ENCODE measurements around the gene EIF5B.
"Not testable (repeated sequence)": the region's sequence is repeated elsewhere in the genome, so short reads cannot be mapped to it uniquely, and the experiment has no call there.

EIF5B gene

GRCh38 chr2:99301097-99301496, 36.1 kb upstream of the EIF5B start, which contains the start of gene LYG1:
Gene LYG1, minus strand, starts transcription at chr2:99301197. Its CDS starts 5,527 bp downstream, at chr2:99295670.
- no CpG with 5 or more reads among the region's 2 CpGs for WGBS
- H3K79me1 ChIP-seq (replicated peaks; ENCODE audit: low read length, poor library complexity, severe bottlenecking); H3K4me3 ChIP-seq (ENCODE audit: insufficient read depth in 1 of 2, low read depth in 1 of 2, low read length in 2 of 2): not testable (repeated sequence)

DNA sequence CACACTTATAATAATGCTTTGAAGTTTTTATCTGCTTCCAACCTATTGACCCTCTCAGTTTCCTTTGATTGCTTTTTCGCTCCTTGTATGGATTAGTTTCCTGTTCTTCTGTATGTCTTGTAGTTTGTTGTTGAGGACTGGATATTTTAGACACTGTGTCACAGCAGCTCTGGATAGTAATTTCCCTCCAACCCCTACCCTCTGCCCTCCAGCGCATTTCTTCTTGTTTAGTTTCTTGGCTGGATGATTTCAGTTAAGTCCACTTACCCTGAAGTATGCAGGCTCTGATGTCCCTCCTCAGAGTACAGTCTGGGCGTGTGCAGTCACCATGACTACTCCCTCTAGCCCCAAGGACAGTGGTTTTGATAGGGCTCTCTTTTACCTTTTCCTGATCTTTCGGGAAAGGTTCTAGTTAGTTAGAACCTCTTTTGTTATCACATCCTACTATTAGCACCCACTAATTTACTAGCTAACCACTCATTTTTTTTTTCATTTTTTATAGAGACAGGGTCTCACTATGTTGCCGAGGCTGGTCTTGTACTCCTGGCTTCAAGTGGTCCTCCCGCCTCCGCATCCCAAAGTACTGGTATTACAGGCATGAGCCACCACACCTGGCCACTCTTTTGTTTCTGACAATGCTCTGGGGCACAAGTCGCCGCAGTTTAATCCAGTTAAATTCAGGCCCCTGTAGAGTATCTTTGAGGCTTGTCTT, 19.9 kb upstream of the EIF5B start:
- Histone ChIP-seq H3K4ac (ENCODE audit: low read depth in 1 of 2, low read length in 2 of 2) (no peak overlapping the region), H2AK5ac (ENCODE audit: low read length, severe bottlenecking) (no peak overlapping the region), H3K9ac (ENCODE audit: low read length) (no peak overlapping the region), H4K8ac (ENCODE audit: low read length) (no peak overlapping the region), H4K91ac (ENCODE audit: low read length) (no peak overlapping the region), H3K9me3 (ENCODE audit: control insufficient read depth, low read length) (no peaks in the 10 kb centered on the region), H3K4me3 (ENCODE audit: insufficient read depth in 1 of 2, low read depth in 1 of 2, low read length in 2 of 2) (no peak overlapping the region), H3K18ac (ENCODE audit: low read depth in 1 of 2, low read length in 2 of 2) (no peak overlapping the region), H3K23ac (ENCODE audit: low read length in 2 of 2) (no peak overlapping the region), H3K36me3 (ENCODE audit: control insufficient read depth in 1 of 2, insufficient read depth in 2 of 2, low read depth in 1 of 2, low read length in 2 of 2) (peaks cover 16 to 54% of the 10 kb centered on the region in 2 experiments), H3K4me1 (ENCODE audit: control insufficient read depth, insufficient read depth, low read depth, low read length) (peaks cover 2% of the 10 kb centered on the region), H2BK15ac (ENCODE audit: low read depth, poor library complexity, severe bottlenecking) (no peak overlapping the region), H2BK12ac (ENCODE audit: low read length in 2 of 2) (no peak overlapping the region), H3K79me1 (replicated peaks; ENCODE audit: low read length, poor library complexity, severe bottlenecking) (peaks cover 14% of the 10 kb centered on the region), H2BK5ac (ENCODE audit: low read depth, low read length, poor library complexity, severe bottlenecking) (no peak overlapping the region), H3K27me3 (ENCODE audit: control insufficient read depth in 1 of 2, insufficient read depth in 1 of 2, low read length in 2 of 2) (no peaks in the 10 kb centered on the region), H3K4me2 (ENCODE audit: low read length, poor library complexity, severe bottlenecking) (no peak overlapping the region), H2BK120ac (ENCODE audit: low read depth, low read length) (no peak overlapping the region), H3K27ac (ENCODE audit: low read length, poor library complexity, severe bottlenecking) (no peak overlapping the region), H2AFZ (ENCODE audit: low read depth, low read length) (no peak overlapping the region), H3K14ac (ENCODE audit: low read length in 2 of 2) (no peak overlapping the region)
- no peak for DNase-seq
- 96% methylated on average over 8 of the region's 9 CpGs for WGBS

More at GRCh38 chr2:99301097-99301496, 36.1 kb upstream of the EIF5B start, which contains the start of gene LYG1:
- not testable (repeated sequence) for H3K4me1 ChIP-seq (ENCODE audit: control insufficient read depth, insufficient read depth, low read depth, low read length); H3K14ac ChIP-seq (ENCODE audit: low read length in 2 of 2); H3K4me2 ChIP-seq (ENCODE audit: low read length, poor library complexity, severe bottlenecking); H2BK120ac ChIP-seq (ENCODE audit: low read depth, low read length); H3K18ac ChIP-seq (ENCODE audit: low read depth in 1 of 2, low read length in 2 of 2); H3K27me3 ChIP-seq (ENCODE audit: control insufficient read depth in 1 of 2, insufficient read depth in 1 of 2, low read length in 2 of 2); H2BK15ac ChIP-seq (ENCODE audit: low read depth, poor library complexity, severe bottlenecking); H3K4ac ChIP-seq (ENCODE audit: low read depth in 1 of 2, low read length in 2 of 2); H4K8ac ChIP-seq (ENCODE audit: low read length); H3K9me3 ChIP-seq (ENCODE audit: control insufficient read depth, low read length); H4K91ac ChIP-seq (ENCODE audit: low read length); H2AFZ ChIP-seq (ENCODE audit: low read depth, low read length); H2BK5ac ChIP-seq (ENCODE audit: low read depth, low read length, poor library complexity, severe bottlenecking); DNase-seq; H3K36me3 ChIP-seq (ENCODE audit: control insufficient read depth in 1 of 2, insufficient read depth in 2 of 2, low read depth in 1 of 2, low read length in 2 of 2); H2BK12ac ChIP-seq (ENCODE audit: low read length in 2 of 2); H3K27ac ChIP-seq (ENCODE audit: low read length, poor library complexity, severe bottlenecking); H3K9ac ChIP-seq (ENCODE audit: low read length); H3K23ac ChIP-seq (ENCODE audit: low read length in 2 of 2)
- peak within 1 kb of the TSS; percentile 84 for H2AK5ac ChIP-seq (ENCODE audit: low read length, severe bottlenecking)

GRCh38 chr2:99317873-99318200, 19.4 kb upstream of the EIF5B start:
- not testable (repeated sequence) for H3K23ac ChIP-seq (ENCODE audit: low read length in 2 of 2); H2BK120ac ChIP-seq (ENCODE audit: low read depth, low read length); H3K4me2 ChIP-seq (ENCODE audit: low read length, poor library complexity, severe bottlenecking); H2BK5ac ChIP-seq (ENCODE audit: low read depth, low read length, poor library complexity, severe bottlenecking); H3K18ac ChIP-seq (ENCODE audit: low read depth in 1 of 2, low read length in 2 of 2); DNase-seq; H3K9ac ChIP-seq (ENCODE audit: low read length); H2AK5ac ChIP-seq (ENCODE audit: low read length, severe bottlenecking); H3K14ac ChIP-seq (ENCODE audit: low read length in 2 of 2); H2AFZ ChIP-seq (ENCODE audit: low read depth, low read length); H3K4me3 ChIP-seq (ENCODE audit: insufficient read depth in 1 of 2, low read depth in 1 of 2, low read length in 2 of 2); H4K91ac ChIP-seq (ENCODE audit: low read length); H2BK12ac ChIP-seq (ENCODE audit: low read length in 2 of 2); H3K27ac ChIP-seq (ENCODE audit: low read length, poor library complexity, severe bottlenecking); H3K4ac ChIP-seq (ENCODE audit: low read depth in 1 of 2, low read length in 2 of 2); H3K27me3 ChIP-seq (ENCODE audit: control insufficient read depth in 1 of 2, insufficient read depth in 1 of 2, low read length in 2 of 2); H4K8ac ChIP-seq (ENCODE audit: low read length); H3K9me3 ChIP-seq (ENCODE audit: control insufficient read depth, low read length); H3K4me1 ChIP-seq (ENCODE audit: control insufficient read depth, insufficient read depth, low read depth, low read length); H2BK15ac ChIP-seq (ENCODE audit: low read depth, poor library complexity, severe bottlenecking)
- 98% methylated on average over 7 of the region's 7 CpGs for WGBS
- H3K36me3 ChIP-seq (ENCODE audit: control insufficient read depth in 1 of 2, insufficient read depth in 2 of 2, low read depth in 1 of 2, low read length in 2 of 2), result peaks cover 19 to 58% of the 10 kb centered on the region in 2 experiments
- H3K79me1 ChIP-seq (replicated peaks; ENCODE audit: low read length, poor library complexity, severe bottlenecking), result peaks cover 14% of the 10 kb centered on the region

DNA sequence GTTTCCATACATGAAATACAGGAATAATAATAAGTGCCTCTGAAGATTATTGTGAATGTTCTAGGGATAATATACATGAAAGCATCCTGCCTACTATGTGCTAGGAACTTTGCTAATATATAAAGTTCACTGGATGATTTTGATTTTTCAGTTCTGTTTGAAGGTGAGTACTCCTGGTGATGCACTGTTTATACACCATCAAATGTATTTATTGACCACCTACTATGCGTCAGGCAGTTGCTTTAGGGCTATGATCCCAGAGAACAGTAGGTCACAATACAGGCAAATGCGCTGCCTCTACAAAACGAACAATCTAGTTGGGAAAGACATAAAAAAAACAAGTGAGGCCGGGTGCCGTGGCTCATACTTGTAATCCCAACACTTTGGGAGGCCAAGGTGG, 11.8 kb upstream of the EIF5B start:
- no peak for DNase-seq

More for the DNA sequence above, 11.8 kb upstream of the EIF5B start:
- Histone ChIP-seq H2BK15ac (ENCODE audit: low read depth, poor library complexity, severe bottlenecking) (no peak overlapping the region), H3K9me3 (ENCODE audit: control insufficient read depth, low read length) (no peaks in the 10 kb centered on the region), H3K4ac (ENCODE audit: low read depth in 1 of 2, low read length in 2 of 2) (no peak overlapping the region), H3K4me3 (ENCODE audit: insufficient read depth in 1 of 2, low read depth in 1 of 2, low read length in 2 of 2) (no peak overlapping the region), H3K4me2 (ENCODE audit: low read length, poor library complexity, severe bottlenecking) (no peak overlapping the region), H3K9ac (ENCODE audit: low read length) (no peak overlapping the region), H3K36me3 (ENCODE audit: control insufficient read depth in 1 of 2, insufficient read depth in 2 of 2, low read depth in 1 of 2, low read length in 2 of 2) (peaks cover 39 to 87% of the 10 kb centered on the region in 2 experiments), H3K23ac (ENCODE audit: low read length in 2 of 2) (no peak overlapping the region), H2AFZ (ENCODE audit: low read depth, low read length) (no peak overlapping the region), H2BK120ac (ENCODE audit: low read depth, low read length) (no peak overlapping the region), H2AK5ac (ENCODE audit: low read length, severe bottlenecking) (no peak overlapping the region), H3K79me1 (replicated peaks; ENCODE audit: low read length, poor library complexity, severe bottlenecking) (peaks cover 22% of the 10 kb centered on the region), H4K8ac (ENCODE audit: low read length) (no peak overlapping the region), H3K18ac (ENCODE audit: low read depth in 1 of 2, low read length in 2 of 2) (no peak overlapping the region), H3K14ac (ENCODE audit: low read length in 2 of 2) (no peak overlapping the region), H2BK5ac (ENCODE audit: low read depth, low read length, poor library complexity, severe bottlenecking) (no peak overlapping the region), H2BK12ac (ENCODE audit: low read length in 2 of 2) (no peak overlapping the region), H4K91ac (ENCODE audit: low read length) (no peak overlapping the region), H3K27me3 (ENCODE audit: control insufficient read depth in 1 of 2, insufficient read depth in 1 of 2, low read length in 2 of 2) (no peaks in the 10 kb centered on the region), H3K27ac (ENCODE audit: low read length, poor library complexity, severe bottlenecking) (no peak overlapping the region), H3K4me1 (ENCODE audit: control insufficient read depth, insufficient read depth, low read depth, low read length) (peaks cover 2% of the 10 kb centered on the region)
- WGBS, result 98% methylated on average over 5 of the region's 5 CpGs
